ENCODE results near the gene FBXL7.

DNA sequence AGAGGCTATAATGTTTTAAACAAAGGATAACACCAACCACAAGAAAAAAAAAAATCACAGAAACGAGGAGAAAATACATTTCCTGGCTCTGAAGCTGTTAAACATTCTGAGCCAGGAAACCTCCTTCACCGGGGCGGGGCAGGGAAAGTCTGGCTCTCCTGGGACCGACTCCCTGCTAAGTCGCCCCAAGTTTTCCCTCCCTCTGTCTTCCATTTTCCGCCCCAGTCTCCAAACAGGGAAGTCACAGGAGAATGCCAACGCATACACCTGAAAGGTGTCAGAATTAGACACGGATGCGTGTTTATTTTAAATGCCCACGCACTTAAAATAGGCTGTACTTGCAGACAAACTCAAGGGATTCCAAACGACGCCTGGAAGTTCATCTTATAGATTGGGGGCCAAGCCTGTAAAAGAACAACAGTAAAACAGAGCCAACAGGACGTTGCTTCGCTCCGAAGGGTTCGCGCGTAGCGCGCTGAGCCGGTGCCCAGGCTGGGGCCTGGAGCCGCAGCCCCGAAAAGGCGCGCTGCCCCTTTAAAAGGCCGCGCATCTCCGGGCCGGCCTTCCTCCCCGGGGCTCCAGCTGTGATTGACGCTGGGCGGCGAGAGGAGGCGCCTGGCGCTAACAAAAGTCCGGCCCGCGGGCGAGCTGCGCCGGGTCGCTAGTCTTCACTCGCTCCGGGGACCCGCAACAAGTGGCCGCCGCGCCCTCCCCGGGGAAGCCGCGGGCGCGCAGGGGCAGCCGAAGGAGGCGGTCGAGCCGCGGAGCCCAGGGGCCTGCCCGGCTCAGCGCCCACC, at the start of gene FBXL7:
- no peak for TF ChIP-seq POLR2A (IDR thresholded peaks at IDR 0.05)
- TF ChIP-seq, protein P1, sequence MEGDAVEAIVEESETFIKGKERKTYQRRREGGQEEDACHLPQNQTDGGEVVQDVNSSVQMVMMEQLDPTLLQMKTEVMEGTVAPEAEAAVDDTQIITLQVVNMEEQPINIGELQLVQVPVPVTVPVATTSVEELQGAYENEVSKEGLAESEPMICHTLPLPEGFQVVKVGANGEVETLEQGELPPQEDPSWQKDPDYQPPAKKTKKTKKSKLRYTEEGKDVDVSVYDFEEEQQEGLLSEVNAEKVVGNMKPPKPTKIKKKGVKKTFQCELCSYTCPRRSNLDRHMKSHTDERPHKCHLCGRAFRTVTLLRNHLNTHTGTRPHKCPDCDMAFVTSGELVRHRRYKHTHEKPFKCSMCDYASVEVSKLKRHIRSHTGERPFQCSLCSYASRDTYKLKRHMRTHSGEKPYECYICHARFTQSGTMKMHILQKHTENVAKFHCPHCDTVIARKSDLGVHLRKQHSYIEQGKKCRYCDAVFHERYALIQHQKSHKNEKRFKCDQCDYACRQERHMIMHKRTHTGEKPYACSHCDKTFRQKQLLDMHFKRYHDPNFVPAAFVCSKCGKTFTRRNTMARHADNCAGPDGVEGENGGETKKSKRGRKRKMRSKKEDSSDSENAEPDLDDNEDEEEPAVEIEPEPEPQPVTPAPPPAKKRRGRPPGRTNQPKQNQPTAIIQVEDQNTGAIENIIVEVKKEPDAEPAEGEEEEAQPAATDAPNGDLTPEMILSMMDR (IDR thresholded peaks at IDR 0.05): no peak
